Chondrocyte (in vitro differentiated cells): ENCODE results near the gene PAQR9. TPM values are rescaled to one million over a fixed set of nuclear protein-coding genes. Genes with fewer than 3 reads are reported as not detected.

Experiments used
- DNase-seq: peaks from one replicate; pipeline ENCODE4 v3.0.0; 2021; ENCODE audit warnings: mixed read lengths, low spot score
- H3K27ac Mint-ChIP-seq: one replicate; pipeline ENCODE4 v1.8.0; 2021; ENCODE audit warnings: mild to moderate bottlenecking, moderate library complexity, mixed read lengths; ENCODE audit not compliant: unreplicated experiment
- H3K27me3 Mint-ChIP-seq: 2 replicates; pipeline ENCODE4 v1.8.0; 2021; ENCODE audit warnings: low read depth, mixed read lengths
- H3K36me3 Mint-ChIP-seq: 2 replicates; pipeline ENCODE4 v1.8.0; 2021; ENCODE audit warnings: low read depth, mixed read lengths
- H3K4me1 Mint-ChIP-seq: 2 replicates; pipeline ENCODE4 v1.8.0; 2021; ENCODE audit warnings: low read depth, mild to moderate bottlenecking, mixed read lengths
- H3K4me3 Mint-ChIP-seq: one replicate; pipeline ENCODE4 v1.8.0; 2021; ENCODE audit warnings: mild to moderate bottlenecking, moderate library complexity, mixed read lengths; ENCODE audit not compliant: unreplicated experiment
- H3K9me3 Mint-ChIP-seq: 2 replicates; pipeline ENCODE4 v1.8.0; 2021; ENCODE audit warnings: low read depth, mixed read lengths
- CTCF ChIP-seq: fragments of 200-600 bp; sonication (generic); IDR thresholded peaks from 2 replicates; pipeline ENCODE4 v1.5.0; 2021; ENCODE audit warnings: antibody characterized with exemption, mild to moderate bottlenecking, moderate library complexity
- total RNA-seq: library from RNA; stranded (reverse); gene quantifications from 3 replicates; pipeline ENCODE4 v1.2.1, GENCODE V29; 2021

The PAQR9 gene
- total RNA-seq, 1 donor from 2014 or later: not detected

DNA sequence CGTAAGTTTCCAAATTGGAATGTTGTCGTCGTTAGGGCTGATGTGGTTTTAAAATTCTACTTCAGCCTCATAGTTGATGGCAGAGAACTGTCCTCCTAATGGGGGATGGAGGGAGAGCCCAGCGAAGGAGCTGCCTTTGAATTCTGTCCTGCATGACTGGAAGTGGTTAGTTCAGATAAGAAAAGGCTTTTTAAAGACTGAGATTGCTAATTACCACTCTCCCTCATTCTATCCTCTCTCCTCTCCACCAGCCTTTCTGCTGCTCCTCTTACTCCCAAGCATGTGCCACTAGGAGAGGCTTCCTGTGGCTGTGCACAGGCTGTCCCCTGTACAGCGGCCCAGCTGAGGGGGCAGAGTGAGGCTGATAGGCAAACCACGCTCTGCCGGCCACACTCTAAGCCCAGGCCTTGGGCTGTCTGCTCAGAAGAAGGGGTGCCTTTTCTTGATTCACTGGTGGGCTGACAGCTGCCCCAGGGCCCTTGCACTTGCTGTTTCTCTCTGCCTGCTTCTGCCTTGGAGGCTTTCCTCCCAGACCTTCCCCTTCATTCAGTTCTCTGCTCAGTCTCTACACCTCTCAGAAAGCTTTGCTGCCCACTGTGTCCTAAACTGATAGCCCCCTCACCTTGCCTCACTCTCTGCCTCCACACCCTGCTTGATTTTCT lies 8.7 kb upstream of the PAQR9 start:
- no peaks in the 10 kb centered on the region for H3K9me3 Mint-ChIP-seq
- H3K4me3 Mint-ChIP-seq: no peak overlapping the region
- peaks cover 12% of the 10 kb centered on the region for H3K4me1 Mint-ChIP-seq
- no peak overlapping the region for H3K27ac Mint-ChIP-seq
- no peak for DNase-seq
- H3K27me3 Mint-ChIP-seq: peaks cover 8% of the 10 kb centered on the region
- no peak for TF ChIP-seq CTCF
- no peaks in the 10 kb centered on the region for H3K36me3 Mint-ChIP-seq

DNA sequence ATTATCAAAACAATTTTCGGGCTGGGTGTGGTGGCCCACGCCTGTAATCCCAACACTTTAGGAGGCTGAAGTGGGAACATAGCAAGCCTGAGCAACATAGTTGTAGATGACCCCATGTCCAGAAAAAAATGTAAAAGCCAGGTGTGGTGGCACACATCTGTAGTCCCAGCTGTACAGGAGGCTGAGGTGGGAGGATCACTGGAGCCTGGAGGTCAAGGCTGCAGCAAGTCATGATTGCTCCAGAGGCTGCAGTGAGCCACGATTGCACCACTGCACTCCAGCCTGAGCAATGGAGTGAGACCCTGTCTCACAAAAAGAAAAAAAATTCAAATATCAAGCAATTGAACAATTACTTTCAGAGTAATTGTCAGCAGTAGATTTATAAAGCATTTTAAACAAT lies 8.0 kb upstream of the PAQR9 start:
- TF ChIP-seq CTCF: no peak
- Mint-ChIP-seq H3K4me3 (no peak overlapping the region), H3K36me3 (no peaks in the 10 kb centered on the region), H3K27me3 (peaks cover 12% of the 10 kb centered on the region), H3K27ac (no peak overlapping the region), H3K4me1 (peaks cover 4% of the 10 kb centered on the region), H3K9me3 (no peaks in the 10 kb centered on the region)
- DNase-seq: no peak

- no peak for DNase-seq
- Mint-ChIP-seq H3K4me1 (peaks cover 4% of the 10 kb centered on the region), H3K36me3 (no peaks in the 10 kb centered on the region), H3K27ac (no peak overlapping the region), H3K9me3 (no peaks in the 10 kb centered on the region), H3K27me3 (peaks cover 23% of the 10 kb centered on the region), H3K4me3 (no peak overlapping the region)
- TF ChIP-seq CTCF: no peak
These were observed 5.0 kb upstream of the PAQR9 start for GRCh38 chr3:142968319-142969025.

- Mint-ChIP-seq H3K27me3 (peaks cover 29% of the 10 kb centered on the region), H3K36me3 (peaks cover 2% of the 10 kb centered on the region), H3K27ac (no peak overlapping the region), H3K9me3 (no peaks in the 10 kb centered on the region), H3K4me3 (no peak overlapping the region), H3K4me1 (peaks cover 4% of the 10 kb centered on the region)
- no peak for DNase-seq
- TF ChIP-seq CTCF: no peak
These were observed 3.3 kb upstream of the PAQR9 start for GRCh38 chr3:142966808-142967207.

DNA sequence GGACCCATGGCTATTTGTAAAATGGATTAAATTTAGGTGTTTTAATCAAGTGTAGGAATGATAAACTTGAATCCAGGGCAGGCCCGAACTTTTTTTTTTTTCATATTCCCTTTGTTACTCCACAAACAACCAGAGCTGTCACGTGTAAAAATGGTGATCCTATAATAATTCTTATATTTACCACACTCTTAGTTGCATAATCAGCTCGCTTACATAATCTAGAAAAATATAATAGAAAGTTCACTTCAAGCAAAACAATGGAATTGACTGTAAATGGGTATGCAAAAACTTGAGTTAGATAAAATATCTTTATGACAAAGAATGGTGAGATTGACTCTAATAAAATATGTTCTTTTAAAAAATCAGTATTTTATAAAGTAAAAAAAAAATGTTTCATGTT lies 2.1 kb upstream of the PAQR9 start:
- DNase-seq: no peak
- no peak for TF ChIP-seq CTCF
- no peaks in the 10 kb centered on the region for H3K9me3 Mint-ChIP-seq
- peaks cover 32% of the 10 kb centered on the region for H3K27me3 Mint-ChIP-seq
- no peak overlapping the region for H3K4me3 Mint-ChIP-seq
- H3K27ac Mint-ChIP-seq: no peak overlapping the region
- H3K4me1 Mint-ChIP-seq: peaks cover 4% of the 10 kb centered on the region
- H3K36me3 Mint-ChIP-seq: peaks cover 2% of the 10 kb centered on the region
